Measurements from ENCODE around the gene HEPACAM.

The HEPACAM gene

GRCh38 chr11:124880958-124881357 is 54.9 kb downstream of the HEPACAM start:
- no peak for DNase-seq

- no peak for DNase-seq
Measured at GRCh38 chr11:124880290-124880611, 55.6 kb downstream of the HEPACAM start.

GRCh38 chr11:124879493-124880289 is 56.2 kb downstream of the HEPACAM start:
- DNase-seq = no peak

DNA sequence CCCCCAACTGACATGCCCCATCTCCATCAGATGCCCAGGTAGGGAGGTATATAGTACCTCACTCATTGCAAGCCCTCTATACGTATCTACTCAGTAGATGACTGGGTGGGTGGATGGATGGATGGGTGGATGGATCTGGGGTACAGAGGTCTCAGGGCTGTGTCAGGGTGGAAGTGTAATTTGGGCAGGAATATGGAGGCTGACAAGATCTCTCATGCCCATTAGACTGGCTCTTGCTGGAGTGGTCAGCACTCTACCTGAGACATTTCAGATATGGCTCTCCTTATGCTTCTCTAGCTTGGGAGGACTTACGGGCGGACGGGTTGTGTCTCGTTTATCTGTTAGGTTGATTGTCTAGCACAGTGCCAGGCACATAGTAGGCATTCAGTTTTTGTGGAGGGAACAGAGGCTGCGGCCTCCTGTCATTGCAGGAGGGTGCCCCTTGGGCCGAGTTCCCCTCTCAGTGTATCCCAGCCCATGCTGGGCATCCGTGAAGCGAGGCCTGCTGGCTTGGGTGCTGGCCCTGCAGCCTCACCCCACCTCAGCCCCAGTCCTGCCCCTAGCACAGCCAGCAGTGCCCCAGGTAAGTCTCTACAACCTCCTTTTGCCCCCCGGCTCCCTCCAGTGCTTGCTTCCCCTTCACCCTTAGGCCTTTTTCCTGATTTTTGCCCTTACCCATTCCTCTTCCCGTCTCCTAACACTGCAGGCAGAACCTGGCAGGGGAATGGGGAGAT is 56.9 kb downstream of the HEPACAM start:
- DNase-seq = no peak

DNA sequence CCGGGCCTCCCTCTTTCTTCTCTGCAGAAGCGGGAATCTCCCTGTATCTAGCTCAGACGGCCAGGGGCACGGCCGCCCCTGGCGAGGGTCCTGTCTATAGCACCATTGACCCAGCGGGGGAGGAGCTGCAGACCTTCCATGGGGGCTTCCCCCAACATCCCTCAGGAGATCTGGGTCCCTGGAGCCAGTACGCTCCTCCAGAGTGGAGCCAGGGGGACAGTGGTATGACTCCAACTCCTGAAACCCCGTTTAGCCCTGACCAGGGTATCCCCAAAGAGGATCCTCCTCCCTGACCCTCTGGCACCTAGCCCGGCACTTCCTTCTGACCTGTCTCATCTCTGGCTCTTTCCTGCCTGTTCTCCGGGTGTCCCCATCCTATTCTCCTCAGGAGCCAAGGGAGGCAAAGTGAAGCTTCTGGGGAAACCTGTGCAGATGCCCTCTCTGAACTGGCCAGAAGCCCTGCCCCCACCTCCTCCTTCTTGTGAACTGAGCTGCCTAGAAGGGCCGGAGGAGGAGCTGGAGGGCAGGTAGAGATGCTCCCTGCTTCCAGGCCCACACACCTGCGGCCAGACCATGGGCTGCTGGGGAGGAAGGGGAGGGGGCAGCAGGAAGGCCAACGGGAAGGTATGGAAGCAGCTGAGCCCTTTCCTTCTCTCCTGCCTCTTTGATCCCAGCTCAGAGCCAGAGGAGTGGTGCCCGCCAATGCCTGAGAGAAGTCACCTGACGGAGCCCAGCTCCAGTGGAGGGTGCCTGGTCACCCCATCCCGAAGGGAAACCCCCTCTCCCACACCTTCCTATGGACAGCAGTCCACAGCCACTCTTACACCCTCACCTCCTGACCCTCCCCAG is 57.7 kb downstream of the HEPACAM start:
- DNase-seq = no peak

DNA sequence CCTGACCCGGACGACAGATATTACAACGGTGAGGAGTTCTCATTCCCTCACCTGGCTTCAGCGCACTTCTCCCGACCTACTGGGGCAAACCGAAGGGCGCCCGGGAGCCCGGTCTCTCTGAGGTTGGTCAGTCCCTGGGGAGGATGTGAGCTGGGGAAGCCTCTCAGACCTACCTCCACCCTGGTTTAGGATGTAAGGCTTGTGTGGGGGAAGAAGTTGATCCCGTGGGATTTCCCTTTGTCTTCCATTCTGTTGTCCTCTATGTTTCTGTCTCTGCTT is 58.3 kb downstream of the HEPACAM start:
- DNase-seq = no peak

- no peak for DNase-seq
Measured at GRCh38 chr11:124876818-124877630, 58.8 kb downstream of the HEPACAM start.

- peak; percentile 59 for DNase-seq
Measured at GRCh38 chr11:124875943-124876817, 59.7 kb downstream of the HEPACAM start.

- DNase-seq = no peak
Measured at GRCh38 chr11:124875401-124875800, 60.4 kb downstream of the HEPACAM start.

DNA sequence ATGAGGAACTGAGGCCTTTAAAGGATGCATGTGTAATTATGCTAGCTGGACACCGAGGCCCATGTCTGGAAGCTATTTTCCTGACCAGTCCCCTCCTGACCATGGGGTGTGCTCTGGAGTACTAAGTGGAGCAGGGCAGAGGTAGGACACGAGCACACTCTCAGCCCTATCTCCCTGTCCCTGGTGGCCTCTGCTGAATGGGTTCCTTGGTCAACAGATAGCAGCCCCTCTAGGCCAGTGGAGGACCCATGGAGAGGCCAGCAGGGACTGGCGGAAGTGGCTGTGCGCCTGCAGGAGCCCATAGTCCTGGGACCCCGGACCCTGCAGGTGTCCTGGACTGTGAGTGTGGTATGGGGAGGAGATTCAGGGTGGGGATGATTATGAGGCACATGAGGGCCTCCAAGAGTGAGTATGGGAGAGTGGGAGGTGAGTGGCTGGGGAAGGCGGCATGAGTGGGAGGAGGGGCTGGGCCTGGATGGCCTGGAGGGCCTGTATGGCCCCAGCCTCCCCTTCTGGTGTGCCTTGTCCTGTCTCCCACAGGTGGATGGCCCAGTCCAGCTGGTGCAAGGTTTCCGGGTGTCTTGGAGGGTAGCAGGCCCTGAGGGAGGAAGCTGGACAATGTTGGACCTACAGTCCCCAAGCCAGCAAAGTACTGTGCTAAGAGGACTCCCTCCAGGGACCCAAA is 61.1 kb downstream of the HEPACAM start:
- no peak for DNase-seq

GRCh38 chr11:124873951-124874350 is 61.9 kb downstream of the HEPACAM start:
- no peak for DNase-seq

DNA sequence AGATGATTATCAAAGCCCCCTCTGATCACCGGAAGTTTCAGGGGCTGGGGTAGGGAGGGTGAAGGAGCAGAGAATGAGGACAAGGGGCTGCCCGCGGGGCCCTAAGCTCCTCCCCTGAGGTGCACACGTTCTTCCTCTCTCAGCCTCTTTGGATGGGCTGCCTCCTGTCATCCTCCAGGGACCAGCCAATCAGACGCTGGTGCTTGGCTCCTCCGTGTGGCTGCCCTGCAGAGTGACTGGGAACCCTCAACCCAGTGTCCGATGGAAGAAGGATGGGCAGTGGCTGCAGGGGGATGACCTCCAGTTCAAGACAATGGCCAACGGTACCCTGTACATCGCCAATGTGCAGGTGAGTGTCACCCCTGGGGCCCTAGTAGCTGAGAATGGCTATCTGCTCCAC is 63.1 kb downstream of the HEPACAM start:
- DNase-seq = no peak

GRCh38 chr11:124872280-124872679 is 63.6 kb downstream of the HEPACAM start:
- no peak for DNase-seq

GRCh38 chr11:124870430-124870829 is 65.4 kb downstream of the HEPACAM start:
- no peak for DNase-seq

GRCh38 chr11:124869856-124870387 is 65.9 kb downstream of the HEPACAM start:
- DNase-seq = no peak

- DNase-seq = no peak
Measured at GRCh38 chr11:124869331-124869730, 66.5 kb downstream of the HEPACAM start.
